G401.6 (cell line): ENCODE measurements around the gene KIF21B.
"Not testable (repeated sequence)": the region's sequence is repeated elsewhere in the genome, so short reads cannot be mapped to it uniquely, and the experiment has no call there.

Source experiments
- FAIRE-seq: peaks from 2 replicates; lab custom pipeline; 2012; peaks lifted over from hg19 to GRCh38; lab: Jason Lieb, UNC

The KIF21B gene

GRCh38 chr1:200971428-200971903, 52.0 kb downstream of the KIF21B start:
- no peak for FAIRE-seq

DNA sequence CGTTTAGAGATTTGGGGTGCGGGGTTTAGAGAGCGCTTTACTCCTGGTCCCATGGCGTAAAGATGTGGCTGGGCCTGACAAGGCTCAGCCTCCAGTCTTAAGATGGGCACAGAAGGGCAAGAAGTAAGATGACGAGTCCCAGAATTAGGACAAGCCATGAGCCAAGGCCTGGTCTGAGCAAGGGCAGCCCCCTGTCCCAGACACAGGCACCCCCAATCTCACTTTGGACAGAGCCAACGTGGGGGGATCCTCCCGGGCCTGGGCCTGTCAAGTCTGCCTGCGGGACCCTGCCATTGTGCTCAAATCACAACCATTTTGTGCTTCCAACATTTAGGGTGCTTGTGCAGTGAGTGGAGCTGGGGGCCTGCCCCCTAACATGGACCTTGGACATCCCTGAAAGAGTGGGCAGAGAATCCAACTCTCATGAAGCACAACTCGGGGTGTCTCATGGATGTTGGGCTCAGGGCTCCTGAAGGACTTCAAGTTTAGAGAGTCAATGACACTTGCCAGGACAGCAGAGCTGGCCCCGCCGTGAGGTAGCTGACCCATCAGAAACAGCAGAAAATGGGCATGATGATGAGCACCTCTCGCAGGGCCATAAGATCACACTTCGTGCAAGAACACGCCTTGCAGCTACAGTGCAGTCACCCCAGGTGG, 52.6 kb downstream of the KIF21B start:
- no peak for FAIRE-seq

DNA sequence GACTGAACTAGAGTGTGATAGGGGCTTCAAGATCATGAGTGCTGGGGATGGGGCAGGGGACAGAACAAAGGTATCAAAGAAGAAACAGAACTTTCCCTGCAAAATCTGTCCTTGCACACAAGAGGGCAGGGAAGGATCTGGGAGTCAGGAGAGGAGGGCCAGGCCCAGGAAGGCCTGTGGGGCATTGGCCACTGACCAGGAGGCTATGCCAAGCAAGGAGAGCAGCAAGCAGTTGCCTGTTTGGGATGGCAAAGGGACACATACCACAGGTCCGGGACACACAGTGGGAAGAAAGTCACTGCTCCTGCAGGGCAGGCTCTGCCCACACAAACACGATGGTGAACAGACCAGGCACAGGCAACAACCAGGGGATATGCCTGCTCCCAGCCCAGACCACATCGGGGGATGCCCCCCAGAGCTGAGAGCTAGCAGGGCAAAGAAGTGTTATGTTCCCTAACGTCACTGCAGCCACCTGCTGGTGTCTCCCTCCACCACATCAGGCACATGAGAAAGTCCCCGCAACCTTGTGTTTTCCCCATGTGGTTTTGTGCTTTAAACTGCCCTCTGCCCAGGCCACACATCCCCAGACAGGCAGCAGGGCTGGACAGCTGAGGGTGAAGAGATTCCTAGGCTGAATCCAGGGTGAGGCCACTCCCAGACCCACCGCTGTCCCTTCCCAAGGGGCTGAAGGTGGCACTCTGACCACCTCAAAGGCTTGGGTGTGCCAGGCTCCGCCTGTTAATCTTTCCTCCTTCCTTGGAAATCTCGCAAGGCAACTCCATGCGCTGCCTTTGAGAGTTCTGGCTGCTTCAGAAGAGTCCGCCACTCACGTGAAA, 53.6 kb downstream of the KIF21B start:
- FAIRE-seq: no peak

- no peak for FAIRE-seq
These were observed 54.8 kb downstream of the KIF21B start for GRCh38 chr1:200968469-200969410.

DNA sequence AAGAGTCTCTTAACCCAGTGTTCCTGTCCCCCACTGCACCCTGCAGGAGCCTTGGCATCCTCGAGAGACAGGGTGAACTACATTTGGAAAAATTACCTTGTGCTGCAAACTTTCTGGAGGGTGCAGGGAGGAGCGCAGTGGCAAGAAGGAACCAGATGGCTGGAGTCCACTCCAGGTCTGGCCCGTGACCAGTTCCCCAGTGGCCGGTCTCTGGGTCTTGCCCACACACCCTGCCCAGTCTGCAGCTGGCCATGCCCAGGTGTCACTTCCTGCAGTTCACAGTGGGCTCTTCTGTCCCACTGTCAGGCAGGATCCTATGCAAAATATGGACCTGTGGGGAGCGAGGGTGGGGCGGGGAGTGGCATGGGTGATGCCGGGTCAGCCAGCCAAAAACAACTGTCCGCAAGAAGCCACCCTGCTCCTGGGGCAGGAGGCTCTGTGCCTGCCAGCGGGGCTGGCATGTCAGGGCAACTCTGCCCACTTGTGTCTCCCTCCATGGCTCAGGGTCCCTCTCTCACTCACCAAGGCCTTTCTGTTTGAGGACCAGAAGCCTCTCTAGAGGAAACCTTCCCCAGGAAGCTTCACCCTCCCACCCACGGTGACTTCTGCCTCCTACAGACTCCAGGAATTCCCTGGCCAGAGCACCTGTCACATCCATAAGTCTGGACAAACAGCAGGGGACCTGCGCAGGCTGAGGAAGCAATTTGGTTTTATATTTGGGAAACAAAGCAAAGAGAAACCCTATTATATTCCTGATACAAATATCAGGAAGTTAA, 55.6 kb downstream of the KIF21B start:
- FAIRE-seq: no peak

DNA sequence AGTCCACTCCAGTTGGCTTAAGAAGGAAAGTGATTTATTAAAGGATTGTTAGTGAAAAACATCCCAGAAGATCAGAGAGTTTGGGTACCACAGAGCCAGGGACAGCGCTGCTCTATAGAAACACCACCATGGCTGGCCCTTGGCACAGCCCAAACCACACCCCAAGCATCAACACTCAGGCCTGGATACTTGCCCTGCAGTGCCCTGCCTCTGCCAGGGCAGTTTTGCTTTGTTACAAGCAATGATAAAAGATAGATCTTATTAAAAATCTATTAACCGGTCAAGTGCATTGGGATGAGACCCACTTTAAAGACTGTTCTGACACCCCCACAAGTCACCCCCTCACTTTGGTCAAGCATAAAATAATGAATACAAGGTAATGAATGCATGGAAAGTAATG, 56.6 kb downstream of the KIF21B start:
- no peak for FAIRE-seq

DNA sequence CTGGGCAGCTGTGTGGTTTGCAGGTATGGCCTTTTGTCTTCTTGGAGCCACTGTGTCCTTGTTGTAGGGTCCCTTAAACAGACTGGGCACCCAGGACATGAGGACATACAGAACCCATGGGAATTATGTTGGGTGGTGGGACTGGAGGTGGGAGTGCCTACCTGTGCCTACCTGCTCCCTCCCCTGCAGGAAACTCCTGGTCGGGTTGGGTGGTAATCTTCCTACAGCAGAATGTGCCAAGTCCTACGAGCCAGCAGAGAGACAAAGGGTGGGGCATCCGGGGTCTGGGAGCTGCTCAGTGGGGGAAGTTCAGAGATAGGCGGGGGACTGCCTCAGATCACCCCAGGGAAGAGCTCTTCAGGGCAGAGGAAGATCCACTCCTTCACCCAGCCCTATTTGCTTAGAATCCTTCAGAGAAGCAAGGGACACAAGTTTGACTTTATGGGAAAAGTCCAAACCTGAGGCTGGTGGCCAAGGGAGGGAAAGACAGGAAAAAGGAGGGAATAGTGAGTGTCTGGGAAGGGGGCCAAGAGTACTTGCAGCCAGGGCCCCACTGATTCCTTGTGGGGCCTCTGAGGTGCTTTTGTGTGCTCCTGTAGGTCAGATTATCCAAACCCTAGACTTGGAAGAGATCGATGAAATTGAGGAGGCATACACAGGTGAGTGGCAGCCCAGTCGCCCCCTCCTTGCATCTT, 58.3 kb downstream of the KIF21B start:
- no peak for FAIRE-seq

DNA sequence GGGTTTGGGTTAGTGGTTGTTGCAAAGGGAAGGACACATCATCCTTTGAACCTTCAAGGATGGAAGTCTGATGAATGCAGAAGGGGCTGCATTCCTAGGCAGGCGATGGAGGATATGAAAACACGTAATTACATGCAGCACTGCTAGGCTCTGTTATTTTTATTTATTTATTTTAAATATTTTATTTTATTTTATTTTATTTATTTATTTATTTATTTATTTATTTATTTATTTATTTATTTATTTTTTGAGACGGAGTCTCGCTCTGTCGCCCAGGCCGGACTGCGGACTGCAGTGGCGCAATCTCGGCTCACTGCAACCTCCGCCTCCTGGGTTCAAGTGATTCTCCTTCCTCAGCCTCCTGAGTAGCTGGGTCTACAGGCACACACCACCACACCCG, 59.6 kb downstream of the KIF21B start:
- FAIRE-seq: not testable (repeated sequence)

DNA sequence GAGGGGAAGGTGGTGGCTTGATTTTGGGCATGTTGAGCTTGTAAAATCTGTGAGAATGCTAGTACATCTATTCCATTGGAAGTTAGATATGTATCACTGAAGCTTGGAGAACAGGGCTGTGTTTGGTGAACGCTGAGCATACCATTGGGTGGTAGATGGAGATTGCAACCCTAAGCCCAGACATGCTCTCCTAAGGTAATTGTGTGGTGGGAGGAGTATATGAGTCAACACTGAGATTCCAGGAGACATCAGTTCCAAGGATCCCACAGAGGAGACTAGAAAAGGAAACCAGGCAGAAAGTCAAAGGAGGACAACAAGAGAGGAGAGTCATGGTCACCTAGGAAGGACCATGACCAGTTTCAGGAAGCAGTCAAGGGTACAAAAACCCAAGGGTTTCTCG, 60.4 kb downstream of the KIF21B start:
- FAIRE-seq: no peak

GRCh38 chr1:200962631-200963030, 60.9 kb downstream of the KIF21B start:
- no peak for FAIRE-seq

GRCh38 chr1:200962151-200962550, 61.4 kb downstream of the KIF21B start:
- not testable (repeated sequence) for FAIRE-seq

GRCh38 chr1:200960948-200961340, 62.6 kb downstream of the KIF21B start:
- FAIRE-seq: no peak

- no peak for FAIRE-seq
These were observed 63.1 kb downstream of the KIF21B start for GRCh38 chr1:200960236-200960947.

DNA sequence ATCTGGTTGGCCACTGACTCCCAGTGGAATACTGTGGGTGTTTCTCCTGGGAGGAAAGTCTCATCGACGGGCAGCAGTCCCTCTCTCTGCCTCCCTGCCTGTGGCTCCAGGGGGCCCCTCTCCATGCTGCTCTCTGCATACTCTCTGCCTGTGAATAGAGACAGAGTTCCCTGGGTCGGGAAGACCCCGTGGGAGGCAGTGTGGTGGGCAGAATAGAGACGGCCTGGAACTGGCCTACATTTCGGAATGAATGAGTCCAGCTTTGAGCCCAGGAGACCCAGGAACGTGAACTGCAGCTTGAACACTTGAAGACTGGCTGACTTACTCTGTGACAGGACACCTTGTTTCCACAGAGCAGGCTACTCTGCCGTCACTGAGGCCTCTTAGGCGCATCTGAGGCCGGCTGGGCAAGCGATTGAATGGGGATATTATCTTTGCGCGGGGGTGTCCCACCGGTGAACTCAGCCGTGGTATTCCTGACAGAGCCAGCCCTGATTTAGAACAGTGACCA, 64.0 kb downstream of the KIF21B start:
- no peak for FAIRE-seq

DNA sequence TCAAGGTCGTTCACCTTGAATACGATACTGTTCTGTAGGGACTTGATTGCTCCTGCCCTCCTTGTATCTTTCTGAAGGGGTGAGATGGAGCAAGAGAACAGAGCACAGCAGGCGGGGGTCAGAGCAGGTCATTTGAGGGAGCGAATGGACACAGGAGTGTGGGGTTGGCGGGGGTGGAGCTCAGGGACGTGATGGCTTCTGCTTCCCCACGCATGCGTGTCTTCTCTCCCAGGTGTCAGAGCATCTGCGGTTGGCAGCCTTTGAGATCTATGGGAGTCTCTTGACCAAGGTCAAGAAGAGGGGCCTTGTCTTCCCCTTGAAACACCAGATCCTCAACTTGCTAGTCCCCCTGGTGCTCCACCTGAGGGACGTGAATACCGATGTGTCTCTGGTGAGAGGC, 64.9 kb downstream of the KIF21B start:
- FAIRE-seq: no peak

GRCh38 chr1:200954434-200954833, 69.1 kb downstream of the KIF21B start:
- FAIRE-seq: no peak

GRCh38 chr1:200951016-200951415, 72.5 kb downstream of the KIF21B start:
- FAIRE-seq: no peak

DNA sequence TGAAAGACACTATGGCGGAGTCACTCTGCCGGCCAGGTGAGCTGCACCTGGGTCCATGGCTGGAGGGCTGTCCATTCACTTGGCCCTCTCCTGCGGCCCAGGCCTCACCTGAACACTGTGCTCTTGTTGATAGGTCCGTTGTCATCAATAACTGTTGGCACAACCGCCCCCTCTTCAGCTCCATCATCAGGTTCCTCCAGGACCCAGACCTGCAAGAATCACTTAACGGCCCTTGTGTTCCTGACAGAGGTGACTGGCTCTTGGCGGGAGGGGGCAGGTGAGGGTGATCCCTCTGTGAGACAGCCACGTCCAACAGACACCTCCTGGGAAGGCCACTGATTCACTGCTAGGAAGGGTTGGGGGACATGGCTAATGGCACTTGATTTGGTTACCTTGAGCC, 73.9 kb downstream of the KIF21B start:
- FAIRE-seq: no peak

DNA sequence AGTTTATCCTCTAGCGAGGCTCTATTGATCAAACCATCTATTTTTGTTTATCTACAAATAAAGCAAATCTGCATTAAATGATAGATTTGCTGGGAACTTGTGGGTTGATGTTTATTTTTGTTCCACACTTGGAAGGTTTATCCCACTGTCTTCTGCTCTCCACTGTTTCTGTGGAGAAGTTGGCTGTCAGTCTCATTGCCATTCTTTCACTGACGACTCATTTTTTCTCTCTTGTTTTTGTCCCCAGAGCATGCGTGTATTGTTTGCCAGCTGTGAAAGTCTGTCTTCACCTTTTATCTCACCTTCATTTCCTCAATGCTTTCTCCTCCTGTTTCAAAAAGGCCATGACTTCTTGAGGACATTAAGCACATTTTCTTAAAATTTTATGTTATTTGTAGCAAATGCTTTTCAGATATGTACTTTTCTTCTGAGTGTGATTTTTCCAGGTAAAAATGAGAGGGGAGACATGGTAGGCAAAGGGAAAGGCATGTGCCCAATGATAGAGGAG, 76.4 kb downstream of the KIF21B start:
- FAIRE-seq: no peak

- FAIRE-seq: no peak
These were observed 78.4 kb downstream of the KIF21B start for GRCh38 chr1:200945111-200945510.
